DMS 273 (cell line): ENCODE data around the gene ERN1.
A peak's percentile ranks its signal among the peaks of the same experiment; 100 is the strongest.

Experiments
- DNase-seq: peaks from one replicate; lab custom pipeline; 2025; ENCODE audit not compliant: unreplicated experiment; lab: John Stamatoyannopoulos, UW

ERN1 gene

DNA sequence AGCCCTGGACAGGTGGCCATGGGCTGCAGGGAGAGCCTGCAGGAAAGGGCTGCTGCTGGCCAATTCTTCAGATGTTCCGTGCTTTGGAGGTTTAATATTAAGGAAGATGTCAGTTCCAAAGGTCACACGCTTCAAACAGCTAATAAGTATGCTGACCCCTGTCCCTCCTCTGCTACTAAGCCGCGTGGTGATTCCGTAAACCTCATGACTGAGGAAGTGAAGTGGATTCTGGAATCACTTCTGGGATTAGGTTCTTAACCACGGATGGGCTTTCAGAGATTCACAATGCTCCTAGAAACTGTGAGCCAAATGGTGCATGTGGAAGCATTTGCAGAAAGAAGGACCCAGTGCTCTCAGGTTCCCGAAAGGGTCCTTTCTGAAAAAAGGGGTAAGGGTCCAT, 28.5 kb upstream of the ERN1 start:
- DNase-seq = no peak

DNA sequence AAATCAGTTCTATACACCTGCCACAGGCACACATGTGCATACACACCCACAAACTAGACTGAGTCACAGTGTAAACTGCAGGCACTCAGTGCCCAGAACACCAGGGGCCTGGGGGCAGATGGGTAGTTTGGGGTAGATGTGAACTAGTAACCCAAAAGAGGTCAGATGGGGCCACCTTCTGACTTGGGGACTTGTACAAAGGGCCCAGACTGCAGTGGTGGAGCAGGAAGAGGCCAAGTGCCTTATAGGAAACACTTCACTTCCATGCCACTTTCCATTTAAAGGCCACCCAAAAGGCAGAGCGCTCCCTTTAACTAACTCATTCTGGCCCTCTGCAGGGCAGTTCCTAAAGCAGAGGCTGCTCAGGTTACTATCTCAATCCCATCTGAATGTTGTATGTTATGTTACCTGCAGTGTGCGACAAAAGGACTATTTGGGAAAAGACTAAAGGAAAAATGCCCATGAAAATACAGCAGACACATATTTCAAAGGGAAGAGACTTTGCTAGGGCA, 27.8 kb upstream of the ERN1 start:
- no peak for DNase-seq

DNA sequence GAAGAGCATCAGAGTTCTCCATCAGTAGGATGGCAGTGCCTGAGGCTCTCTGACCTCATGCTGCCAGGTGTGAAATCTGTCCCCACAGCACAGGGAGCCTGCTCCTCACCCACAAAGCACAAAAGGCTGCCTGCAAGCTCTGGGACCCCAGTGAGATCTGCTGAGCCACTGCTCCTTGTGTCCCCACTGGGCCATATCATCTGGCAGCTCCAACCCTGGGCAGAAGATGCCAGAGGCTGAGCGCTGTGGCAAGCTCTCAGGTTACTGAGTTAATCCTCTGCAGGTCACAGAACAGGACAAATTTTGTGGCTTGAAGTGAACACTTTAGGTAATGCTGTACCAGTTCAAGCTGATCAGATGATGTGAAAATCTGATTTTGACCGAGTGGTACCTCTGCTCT, 26.7 kb upstream of the ERN1 start:
- DNase-seq = no peak

DNA sequence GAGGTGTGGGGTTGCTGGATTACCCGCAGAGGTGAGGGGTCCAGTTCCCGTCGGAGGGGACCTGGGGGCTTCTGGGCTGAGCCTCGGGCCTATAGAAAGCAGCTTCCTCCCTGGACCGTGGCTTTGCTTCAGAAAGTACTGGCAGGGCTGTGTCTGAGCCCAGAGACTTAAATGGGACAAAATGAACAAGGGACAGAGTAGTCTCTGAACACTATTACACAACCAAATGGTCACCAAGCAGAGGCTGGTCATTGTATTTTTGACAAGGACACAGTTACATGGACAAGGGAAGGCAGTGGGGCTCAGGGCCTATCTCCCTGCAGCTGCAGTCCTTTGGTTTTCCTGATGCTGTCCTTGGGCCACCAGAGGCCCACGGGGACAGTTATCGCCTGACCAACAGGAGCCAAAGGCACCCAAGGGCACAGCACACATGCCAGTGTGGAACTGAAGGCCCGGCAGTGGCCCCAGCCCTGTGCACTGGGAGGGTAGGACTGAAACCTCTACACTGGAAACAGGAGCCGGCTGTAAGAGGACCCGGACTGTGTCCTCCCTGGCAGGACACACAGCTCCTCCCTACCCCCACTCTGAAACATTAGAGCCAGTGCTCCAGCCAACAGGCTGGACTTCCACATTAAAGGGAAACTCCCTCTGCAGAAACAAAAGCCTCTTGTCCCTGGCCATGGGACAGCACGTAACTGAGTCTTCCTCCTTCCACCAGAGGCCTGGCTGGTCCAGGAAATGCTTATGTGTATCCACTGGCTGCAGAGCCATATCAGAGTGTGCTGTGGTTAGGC, 26.0 kb upstream of the ERN1 start:
- DNase-seq = no peak

DNA sequence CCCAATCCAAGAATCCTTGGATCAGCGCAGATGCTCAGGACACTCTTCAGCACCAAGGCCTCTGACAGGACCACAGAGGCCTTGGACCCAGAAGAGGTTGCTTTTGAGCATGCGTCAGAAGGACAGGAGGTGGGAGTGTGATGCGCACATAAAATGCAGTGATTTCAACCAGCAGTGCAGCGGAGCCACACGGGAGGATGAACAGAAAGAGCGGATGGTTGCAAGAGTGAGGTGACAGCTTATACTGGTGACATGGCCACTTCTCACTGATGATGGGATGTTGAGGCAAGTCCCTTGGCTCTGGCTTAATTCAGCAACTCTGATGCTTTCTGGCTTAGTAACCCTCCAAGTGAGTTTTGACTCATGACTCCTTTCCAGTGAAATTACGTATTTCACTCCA, 25.2 kb upstream of the ERN1 start:
- DNase-seq = no peak

DNA sequence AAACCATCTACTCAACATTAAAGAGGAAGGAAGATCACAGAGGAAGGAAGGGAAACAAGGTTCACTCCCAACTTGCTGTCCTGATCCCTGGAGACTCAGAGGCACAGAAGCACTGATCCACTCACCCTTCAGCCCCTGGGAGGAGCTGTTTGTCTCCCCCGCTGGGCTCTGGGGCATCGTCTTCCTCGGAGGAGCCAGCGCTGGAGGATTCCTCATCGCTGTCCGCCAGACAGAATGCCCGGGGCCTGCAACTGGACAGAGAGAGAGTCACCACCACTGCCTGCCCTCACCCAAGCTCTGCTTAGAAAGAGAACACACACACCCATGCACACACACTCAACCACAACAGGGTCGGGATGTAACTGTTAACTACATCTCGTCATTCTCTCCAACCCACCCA, 24.8 kb upstream of the ERN1 start:
- no peak for DNase-seq

DNA sequence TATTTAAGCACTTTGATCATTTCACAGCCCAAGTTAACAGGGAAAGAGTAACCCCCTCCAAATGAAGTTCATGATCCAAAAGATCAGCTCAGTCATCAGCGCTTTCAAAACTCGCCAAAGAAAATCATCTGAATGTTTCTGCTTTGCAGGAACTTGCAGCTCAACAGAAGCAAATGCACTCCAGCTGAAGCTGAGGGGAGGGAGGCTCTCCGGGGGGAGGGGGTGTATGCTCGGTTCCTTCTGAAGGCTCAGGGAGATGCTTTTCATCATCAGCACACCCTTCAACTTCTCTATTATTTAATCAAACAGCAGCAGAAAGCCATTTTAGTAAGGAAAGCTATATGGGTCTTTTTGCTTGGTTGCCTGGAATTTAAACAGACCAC, 24.4 kb upstream of the ERN1 start:
- DNase-seq = no peak

DNA sequence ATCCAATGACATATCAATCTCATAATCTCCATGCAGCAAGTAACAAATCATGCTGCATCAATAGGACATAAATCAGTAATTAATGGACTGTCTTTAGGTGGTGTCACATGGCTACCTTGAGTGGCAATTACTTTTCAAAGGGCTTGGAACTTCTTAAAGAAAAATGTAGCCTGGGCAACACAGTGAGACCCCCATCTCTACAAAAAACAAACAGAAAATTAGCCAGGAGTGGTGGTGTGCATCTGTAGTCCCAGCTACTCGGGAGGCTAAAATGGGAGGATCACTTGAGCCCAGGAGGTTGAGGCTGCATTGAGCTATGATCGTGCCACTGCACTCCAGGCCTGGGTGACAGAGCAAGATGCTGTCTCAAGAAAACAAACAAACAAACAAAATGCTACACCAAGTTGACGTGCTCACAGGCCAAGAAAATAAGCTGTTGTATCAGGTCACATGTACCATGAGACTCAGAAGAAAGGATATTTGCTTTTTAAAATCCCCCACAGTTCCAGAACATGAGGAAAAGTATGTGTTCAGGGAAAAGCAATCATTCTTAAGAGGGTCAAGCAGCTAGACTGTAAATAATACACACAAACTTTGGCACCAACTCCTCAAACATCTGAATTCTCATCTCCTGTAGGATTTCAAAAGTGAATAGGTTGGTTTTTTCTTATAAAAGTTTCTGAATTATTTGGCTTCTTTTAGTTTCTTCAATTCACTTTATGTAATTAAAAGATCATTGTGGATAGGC, 23.8 kb upstream of the ERN1 start:
- no peak for DNase-seq

DNA sequence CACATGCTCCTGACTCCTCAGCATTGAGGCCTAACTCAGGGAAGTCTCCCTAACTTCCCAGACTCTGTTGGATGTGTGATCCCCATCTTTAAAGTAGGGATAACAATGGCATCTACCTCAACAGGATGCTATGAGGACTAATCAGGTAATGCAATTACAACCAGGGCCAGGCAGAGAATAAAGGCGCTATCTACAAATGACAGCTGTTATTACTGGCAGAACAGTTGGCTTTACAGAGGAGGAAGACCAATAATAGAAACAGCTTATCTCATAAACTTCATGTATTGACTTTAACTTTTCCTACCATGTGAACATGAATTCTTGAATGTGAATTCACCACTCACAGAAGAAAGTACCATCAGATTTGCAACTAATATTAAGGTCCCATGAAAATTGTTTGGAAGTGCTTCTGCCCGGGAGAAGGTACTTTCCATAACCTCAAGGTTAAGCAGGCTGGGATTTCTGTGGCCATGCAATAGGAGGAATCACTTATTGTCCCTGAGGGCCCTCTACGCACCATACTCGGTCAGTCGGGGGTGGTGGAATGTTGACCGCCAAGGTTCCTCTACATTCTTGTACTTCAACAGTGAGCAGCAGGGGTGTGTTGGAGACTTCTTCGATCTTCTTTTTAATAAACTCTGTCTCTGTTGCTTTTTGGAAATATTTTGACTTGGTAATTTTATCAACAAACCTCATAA, 22.6 kb upstream of the ERN1 start:
- DNase-seq = peak; percentile 25

DNA sequence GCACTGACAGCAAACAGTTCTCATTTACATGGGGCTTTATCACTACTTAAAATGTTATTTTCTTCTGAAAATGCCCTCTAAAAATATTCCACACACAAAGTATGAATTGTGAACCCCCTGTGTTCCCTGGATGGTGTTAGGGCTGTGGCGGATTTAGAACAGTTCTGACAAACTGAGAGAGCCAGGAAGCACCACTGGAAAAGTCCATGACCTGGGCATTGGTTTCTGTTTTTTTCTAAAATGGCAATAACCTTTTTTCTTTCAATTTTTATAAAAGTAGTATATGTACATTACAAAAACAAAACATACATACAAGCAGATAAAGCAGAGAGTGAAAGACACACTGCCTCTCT, 21.0 kb upstream of the ERN1 start:
- DNase-seq = no peak

DNA sequence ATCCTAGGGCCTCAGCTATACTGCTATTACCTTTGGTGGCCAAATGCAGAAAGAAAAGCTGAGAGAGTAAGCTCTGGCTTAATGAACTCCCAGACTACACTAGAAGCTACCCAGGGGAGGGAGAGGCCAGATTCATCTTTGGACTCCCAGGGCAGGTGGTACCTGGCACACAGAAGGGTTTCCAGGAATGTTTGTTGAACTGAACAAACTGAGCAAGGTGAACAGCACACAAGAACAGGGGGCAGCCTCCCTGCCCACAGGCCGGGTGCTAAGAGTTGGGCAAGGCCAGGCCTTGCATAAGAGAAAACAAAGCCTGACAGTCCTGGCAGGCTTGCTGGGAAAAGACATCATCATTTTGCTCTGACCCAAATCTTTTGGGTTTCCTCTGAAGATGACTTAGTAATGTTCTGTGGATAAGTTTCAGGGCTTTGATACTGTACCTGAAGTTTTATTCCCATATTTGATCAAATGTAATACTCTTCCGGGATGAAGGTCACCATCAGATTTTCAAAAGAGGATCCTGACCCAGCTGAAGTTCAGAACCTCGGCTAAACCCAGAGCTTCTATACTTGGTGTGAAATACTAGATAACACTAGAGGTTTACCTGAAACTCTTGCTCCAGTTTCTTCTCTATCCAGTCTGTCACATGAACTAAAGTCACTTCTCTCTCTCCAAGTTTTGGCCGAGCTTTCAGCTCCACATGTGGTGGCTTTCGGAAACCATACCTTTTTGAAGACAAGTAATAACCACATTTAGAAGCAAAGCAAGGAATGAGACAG, 20.5 kb upstream of the ERN1 start:
- no peak for DNase-seq

DNA sequence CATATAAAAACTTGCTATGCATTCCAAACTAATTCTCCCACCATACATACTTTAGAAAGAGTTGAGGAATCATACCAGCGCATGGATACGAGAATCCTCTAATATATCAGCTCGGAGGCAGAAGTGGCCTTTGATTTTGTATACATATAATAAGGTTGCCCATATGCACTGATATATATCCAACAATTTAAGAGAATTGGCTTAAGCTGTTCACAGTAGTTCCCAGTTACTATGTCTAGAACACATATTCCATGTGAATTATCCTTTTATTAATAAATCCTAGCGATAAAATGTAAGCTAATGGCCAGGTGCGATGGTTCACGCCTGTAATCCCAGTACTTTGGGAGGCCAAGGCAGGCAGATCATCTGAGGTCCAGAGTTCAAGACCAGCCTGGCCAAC, 19.3 kb upstream of the ERN1 start:
- DNase-seq = no peak

DNA sequence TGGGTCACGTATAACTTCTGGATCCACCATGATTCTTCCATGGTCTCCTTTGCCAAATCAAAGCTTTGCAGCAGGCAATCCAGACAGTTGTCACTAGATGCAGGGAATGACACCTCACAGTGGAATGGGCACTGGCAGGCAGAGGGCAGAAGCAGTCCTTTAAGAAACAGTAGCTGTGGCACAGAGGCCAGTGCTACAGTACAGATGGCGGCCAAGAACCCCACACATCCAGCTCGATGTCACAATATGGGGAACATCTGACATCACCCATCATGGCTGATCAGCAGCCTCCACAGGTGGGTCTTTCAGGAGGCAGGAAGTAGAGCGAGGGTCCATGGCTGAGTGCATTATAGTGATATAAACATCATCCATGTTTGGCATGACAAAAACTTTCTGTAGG, 18.8 kb upstream of the ERN1 start:
- peak; percentile 56 for DNase-seq

DNA sequence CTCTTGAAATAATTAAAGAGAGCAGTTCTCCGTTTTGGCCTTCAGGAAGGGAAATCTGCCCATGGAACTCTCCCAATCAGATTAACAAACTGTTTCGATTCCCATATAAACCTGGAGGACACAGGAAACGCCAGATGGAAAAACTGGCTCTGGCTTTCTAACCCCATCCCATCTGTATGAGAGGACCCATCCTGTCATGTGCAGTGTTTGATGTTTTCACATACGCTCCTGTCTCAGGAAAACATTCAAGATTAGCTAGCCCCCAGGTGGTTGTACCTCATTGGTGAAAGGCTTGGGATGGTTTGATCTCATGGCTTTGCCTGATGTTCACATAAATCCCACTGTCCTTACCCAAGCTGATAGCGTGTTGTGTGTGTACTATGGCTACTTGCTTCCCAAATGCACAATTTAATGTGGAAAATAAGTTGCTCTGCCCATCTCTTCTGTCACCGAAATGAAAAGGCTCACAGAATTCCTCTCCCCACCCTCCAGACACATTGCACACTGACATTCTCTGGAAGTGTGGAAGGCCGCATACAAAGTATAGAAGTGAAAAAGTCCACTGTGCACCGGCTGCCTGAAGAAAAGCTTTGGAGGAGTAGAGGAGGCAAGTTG, 18.2 kb upstream of the ERN1 start:
- peak; percentile 97 for DNase-seq

DNA sequence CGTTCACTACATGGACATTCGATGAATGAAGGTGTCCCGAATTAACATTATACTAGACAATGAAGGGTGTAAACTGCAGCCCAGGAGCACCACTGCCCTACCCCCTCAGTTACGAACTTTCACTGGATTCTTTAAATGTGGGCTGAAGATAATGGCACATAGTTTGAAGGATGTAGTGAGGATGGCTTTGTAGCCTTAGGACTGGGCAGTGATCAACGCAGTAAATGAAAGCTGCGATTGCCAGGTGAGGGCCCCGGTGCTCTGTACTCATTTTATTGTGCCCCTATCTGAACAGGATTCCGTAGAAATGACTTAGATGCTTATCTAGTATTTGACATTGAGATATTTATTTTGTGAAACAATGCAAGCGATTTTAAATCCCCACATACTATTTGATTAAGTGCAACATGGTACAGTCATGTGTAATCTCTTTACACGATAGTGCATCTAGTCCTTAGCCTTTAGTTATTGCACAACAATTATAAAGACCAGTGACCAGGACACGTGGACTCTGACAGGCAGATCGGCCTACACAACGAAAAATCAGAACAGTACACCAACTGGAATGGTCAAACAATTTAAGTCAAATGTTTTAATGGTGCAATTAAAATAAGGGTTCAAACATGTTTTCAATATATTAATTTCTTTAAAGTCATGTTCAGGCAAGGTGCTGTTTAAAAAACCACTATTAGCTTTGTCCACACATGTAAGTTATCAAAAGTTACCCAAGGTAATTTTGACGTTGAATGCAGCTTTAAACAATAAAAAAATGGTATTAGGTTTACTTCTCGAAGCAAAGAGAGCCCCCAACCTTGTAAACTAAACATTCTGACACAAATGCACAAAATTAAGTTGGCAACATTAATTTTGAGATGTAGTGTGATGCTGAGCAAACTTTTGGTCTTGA, 17.4 kb upstream of the ERN1 start:
- peak; percentile 86 for DNase-seq

DNA sequence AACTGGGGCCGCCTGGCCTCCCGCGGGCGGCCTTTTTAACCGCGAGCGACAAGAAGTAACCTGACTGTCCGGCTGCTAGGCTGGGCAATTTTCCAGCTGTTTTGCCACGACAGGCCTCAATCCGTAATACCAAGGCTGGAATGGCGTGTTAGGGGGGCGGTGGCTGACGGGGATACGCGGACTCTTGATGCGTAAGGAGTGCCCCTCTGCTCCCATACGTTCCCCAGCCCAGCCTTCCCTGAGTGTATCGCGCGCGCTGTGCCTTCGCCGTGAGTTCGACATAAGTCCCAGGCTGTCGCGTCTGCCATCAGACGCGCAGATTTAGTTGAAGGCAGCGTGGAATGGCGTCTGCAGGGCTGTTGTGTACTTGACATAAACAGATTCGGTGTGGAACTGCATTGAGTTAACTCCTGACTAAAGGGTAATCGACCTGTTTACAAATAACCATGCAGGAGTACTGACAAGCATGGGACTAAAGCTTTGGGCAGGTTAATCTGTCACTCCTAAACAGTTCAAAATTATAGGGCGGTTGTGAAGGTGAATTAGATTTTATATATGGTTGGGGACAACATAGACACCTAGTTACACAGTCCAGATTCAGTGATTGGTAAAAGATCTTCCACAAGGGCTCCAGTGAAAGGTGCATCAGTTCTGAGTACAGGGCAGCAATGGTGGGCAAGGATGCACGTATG, 16.6 kb upstream of the ERN1 start:
- DNase-seq = peak; percentile 80

DNA sequence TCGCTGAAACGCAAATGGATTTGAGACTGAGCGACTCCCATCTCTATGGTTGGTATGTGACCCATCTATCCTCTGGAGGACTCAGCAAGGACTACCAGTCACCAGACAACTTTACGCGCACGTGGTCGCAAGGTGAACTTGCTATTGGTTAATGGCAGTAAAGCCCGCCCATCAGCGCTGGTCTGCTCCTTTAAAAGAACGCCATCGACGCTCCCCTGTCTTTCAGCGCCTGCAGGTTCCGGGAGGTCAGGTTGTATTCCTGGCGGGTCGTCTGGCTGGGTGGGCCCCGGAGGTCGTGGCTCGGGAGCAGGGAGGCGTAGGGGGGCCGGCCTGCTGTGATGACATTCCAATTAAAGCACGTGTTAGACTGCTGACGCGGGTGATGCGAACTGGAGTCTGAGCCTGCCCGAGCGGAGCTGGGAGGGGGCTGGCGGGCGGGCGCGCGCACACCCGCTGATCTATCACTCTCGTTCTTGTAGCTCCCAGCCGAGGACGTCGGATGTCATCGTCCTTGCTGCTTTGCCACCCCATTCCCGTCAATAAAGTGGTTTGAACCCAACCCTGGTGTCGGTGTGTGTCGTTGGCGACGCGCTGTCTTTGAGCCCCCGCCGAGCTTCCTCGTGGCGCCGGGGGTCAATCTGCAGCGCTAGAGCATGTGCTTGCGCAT, 15.9 kb upstream of the ERN1 start:
- peak; percentile 99 for DNase-seq

DNA sequence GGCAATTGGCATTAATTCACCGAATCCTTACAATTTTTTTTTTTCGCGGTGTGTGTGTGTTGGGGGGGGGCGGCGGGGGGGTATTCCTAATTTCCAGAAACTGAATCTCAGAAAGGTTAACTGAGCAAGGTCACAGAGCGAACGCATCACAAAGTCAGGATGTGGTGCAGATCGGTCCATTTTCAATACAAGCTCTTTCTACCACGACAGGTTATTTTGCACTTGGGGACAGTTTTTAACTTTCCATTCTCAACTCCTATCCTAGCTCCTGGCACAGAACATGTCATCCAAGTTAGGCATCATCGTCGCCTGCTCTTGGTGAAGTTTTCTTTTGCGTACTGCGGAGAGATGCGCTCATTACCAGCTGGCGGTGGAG, 15.4 kb upstream of the ERN1 start:
- DNase-seq = no peak

DNA sequence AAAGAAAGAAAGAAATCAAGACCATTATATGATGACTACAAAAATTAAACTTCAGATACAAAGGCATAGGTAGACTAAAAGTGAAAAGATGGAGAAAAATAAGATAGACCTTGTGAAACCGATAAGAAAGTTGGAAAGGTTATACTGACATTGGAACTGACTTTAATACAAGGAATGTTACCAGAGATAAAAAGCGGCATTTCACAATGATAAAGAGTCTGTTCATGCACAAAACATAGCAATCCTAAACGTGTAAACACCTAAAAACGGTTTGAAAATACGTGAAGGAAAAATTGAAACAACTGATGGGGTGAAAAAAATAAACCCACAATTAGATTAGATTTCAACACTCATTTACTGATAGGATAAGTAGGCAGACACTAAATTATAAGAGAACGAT, 9.6 kb upstream of the ERN1 start:
- DNase-seq = no peak
